ENCODE data around the gene ADAMTSL1. TPM values are rescaled to one million over a fixed set of nuclear protein-coding genes. Genes with fewer than 3 reads are reported as not detected.

ADAMTSL1 gene
- polyA plus RNA-seq, 4 donors: 10.2 to 93.0 (median 19.4) TPM

DNA sequence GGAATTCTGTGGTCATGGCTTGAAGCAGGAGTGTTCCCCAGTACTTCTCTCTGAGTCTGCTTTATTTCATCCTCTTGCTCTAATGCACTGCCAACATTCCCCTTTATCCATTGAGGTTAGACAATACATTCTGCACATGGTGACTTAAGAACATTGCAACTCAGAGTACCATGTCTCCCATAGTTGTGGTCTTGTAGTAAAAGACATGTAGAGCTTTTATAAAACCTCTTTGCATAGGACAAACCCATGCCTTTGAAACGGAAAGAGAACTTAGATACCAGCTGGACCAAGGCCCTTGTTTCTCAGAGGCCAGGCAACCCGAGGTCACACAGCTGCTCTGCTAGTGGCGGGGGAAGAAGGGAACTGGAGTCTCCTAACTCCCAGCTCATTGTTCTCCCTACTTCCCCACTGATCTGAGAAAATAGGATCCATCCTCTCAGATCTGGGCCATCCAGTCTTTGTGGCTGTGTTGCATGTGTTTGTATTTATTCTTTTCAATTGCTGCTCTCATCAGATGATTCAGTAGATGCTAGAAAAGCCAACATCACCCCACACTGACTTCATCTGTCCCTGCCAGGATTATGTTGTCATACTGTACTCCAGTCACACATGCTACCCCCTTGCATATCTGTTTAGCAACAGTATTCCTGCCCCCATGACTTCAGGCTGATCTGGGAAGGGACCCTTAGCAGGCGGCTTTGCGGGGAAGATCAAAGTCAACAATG lies 322.2 kb downstream of the ADAMTSL1 start:
- no peak for DNase-seq (ENCODE audit: low read depth in 4 of 4, low spot score in 3 of 4)

DNA sequence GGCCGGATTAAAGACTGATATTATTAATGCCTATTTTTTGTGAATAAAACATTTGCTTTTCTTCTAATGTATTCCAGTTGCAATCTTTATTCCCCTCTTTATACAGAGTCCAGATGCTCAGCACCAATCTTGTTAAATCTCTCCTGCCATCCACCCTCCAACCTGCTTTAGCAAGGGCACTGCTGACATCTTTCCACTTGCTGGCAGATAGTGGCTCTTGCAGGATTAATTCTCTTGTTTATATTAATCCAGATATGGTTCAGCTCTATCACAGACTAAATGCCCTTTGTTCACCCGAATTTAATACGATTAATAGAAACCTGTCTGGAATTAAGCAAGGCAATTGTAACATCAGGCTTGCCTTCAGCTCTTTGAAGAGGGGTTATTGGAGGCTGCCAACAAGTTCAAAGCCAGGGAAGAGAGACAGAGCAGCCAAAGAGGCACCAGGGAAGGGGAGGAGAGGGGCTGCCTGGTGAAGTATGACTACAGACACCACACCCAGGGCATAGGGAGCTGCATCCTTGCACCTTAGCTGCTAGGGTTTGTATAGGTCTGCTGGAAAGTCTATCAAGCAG lies 322.8 kb downstream of the ADAMTSL1 start:
- DNase-seq (ENCODE audit: low read depth in 4 of 4, low spot score in 3 of 4): no peak

DNA sequence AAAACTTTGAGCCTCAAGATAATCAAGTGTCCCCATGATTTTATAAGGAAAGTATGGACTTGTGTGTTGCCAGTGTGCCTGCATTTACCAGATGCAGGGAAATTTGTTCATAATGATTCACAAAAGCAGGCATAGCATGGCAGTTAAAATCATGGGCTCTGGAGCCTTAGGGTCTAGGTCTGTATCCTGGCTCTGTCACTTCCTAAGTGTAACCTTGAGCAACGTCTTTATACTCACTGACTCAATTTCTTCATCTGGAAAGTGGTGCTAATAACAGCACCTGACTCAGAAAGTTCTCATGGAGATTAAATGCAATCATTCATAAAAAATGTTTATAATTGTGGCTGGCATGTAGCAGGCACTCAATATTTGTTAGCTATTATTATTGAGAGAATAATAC lies 324.2 kb downstream of the ADAMTSL1 start:
- no peak for DNase-seq (ENCODE audit: low read depth in 4 of 4, low spot score in 3 of 4)

DNA sequence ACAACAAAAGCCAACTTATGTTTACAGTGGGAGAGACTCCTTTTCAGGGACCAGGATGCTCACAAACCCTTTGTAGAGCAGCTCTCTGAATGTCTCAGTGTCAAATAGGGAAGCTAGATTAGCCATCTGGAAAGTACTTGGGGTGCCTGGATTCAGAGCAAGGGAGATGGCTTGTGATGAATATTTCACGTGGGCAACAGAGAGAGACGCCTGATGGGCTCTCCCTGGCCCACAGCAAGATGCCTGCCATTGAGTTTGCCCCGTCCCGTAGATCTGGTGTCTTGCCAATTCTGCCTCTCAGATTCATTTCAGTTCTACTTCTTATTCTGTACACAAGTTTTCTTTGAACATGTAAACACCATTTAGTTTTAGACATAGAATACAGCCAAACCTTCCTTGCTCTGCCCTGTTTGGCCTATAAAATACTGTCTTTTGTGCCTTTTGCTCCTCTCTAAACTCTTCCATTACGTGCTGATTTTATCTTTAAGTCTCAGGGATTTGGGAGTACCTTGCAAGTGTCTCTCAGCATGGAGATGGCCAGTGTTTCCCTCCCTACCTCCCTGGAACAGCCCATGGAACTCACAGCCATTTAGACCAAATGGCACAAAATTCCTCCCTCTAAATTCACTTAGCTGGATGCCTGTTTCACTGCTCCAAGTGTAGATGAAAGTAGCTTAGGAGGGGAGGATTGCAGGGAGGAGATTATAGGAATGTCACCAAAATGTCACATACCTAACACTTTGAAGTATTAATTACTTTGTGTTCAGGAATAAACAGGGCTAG lies 324.7 kb downstream of the ADAMTSL1 start:
- no peak for DNase-seq (ENCODE audit: low read depth in 4 of 4, low spot score in 3 of 4)

DNA sequence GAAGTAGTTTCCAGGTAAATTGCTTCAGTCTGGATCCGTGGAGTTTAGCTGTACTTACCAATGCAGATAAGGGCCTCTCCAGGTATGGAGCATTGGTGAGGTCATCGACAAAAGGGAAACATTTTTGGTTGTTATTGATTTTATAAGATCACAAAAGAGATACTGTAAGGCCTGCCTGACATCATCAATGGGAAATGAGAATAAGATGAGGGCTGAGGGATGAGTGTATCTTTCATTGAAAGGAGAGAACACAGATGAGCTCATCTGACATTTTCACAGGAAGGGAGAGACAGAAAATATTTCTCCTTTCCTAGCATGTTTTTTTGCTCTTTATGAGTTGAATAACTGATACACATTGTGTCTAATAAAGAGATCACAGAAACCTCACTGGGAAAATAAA lies 325.5 kb downstream of the ADAMTSL1 start:
- DNase-seq (ENCODE audit: low read depth in 4 of 4, low spot score in 3 of 4): no peak

DNA sequence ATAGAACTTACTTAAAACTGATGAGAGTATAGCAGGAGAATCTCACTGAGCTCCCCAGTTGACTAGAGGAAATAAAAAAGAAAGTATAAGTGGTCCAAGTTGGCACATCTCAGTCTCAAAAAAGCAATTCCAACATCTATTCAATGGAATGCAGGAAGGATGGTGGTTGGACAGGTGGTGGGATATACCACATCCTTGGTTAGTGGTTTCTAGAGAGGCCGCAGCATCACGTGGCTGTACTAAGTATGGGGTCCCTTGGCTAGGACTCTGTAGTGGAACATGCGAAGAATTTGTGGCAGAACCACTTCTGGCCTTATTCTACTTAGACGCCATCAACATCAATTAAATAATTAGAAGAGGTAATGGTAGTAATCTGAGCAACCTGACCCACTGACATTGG lies 326.6 kb downstream of the ADAMTSL1 start:
- no peak for DNase-seq (ENCODE audit: low read depth in 4 of 4, low spot score in 3 of 4)

DNA sequence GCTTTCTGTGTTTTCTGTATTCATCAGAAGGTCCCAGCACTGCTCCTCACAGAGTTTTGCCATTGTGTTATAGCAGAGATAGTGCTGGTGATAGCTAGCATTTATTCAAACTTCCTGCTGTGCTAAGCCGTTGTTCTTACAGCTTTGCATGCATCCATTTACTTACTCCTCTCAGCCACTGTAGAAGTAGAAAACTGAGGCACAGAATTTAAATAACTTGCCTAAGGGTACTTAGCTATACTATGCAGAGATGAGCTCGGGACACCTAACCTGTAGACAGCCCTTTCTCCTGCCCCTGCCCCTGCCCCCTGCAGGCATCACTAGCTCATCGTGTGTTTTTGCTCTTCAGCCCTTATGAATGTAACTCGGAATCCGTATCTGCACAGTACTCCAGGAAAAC lies 331.4 kb downstream of the ADAMTSL1 start:
- DNase-seq (ENCODE audit: low read depth in 4 of 4, low spot score in 3 of 4): no peak

DNA sequence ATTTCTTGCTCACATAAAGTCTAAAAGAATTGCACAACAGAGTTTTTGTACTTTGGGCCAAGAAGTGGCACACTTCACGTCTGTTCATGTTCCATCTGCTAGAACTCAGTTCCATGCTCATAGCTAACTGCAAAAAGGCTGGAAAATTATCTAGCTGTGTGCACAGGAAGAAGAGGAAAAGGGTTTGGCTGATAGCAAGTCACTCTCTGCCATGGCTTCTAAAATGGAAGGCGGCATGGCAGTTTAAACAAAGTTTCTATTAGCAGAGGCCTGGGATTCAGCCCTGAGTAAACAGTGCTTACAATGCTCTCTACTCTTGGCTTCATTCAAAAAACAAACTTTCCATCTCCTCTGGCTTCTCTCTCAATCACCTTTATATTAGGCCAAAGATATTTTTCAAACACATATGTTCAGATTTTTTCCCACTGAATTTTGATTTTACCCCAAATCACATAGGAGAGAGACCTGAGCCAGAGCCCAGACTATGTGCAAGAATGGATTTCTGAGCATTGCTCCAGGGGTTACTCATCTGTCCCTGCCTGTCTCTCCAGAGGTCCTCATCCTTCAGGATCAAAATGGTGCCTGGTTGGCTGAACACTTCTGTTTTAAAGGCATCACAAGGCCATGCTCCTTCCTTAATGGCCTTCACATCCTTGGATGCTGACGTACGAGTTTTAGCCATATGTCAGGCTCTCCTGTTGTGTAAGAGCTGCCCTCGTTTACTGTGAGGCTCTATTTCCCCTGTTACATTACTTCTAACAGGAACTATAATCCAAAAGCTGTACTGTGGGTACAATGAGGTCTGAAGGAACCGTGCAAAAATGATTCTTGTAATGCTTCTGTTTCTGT lies 332.5 kb downstream of the ADAMTSL1 start:
- no peak for DNase-seq (ENCODE audit: low read depth in 4 of 4, low spot score in 3 of 4)

DNA sequence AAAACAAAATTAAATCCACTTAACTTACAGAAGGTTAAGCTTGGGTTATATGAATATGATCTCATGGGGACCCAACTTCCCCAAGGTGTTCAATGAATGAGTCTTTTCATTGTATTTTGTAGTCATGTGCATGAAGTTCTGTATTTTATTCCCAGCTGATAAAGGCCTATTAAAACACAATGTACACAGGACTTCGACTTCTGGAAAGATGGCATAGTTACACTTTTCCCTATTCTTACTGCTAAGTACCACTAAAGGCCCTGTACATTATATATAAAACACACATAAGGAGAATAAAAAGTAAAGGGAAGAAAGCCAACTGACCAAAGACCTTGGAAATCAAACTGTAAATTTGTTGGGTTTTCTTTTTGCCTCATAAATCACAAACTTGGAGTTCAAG lies 336.6 kb downstream of the ADAMTSL1 start:
- DNase-seq (ENCODE audit: low read depth in 4 of 4, low spot score in 3 of 4): no peak

DNA sequence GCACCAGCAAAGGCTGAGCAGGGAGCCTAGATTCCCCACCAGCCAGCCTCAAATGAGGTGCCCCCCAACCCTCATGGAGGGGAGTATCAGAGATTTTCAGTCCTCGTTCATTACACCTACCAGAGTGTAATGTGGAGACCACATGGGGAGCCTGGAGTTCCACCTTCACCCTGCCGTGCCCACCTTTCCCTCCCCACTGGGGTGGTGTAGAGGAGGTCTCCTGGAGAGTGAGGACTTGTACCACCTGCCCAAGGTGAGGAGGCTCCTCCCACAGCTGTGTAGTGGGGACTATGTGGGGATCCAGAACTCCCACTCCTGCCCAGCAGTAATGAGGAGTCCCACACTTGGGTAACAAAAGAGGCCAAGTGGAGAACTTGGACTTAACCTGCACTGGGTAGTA lies 337.2 kb downstream of the ADAMTSL1 start:
- no peak for DNase-seq (ENCODE audit: low read depth in 4 of 4, low spot score in 3 of 4)

DNA sequence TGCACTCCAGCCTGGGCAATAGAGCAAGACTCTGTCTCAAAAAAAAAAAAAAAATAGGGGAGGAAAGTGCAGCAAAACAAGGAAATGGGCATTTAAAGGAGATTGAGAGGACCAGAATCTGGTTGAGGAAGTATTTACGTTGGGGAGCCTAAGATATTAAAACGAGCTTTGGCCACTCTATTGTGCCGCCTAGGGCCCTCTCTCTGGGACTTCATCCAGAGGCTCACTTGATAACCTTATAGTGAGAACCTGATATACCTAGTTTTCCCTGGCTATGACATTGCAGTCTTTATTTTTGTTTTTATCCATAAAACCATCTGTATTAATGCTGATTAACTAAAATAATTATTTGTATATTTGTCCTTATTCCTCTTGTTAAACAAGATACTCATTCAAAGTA lies 345.5 kb downstream of the ADAMTSL1 start:
- no peak for DNase-seq (ENCODE audit: low read depth in 4 of 4, low spot score in 3 of 4)

DNA sequence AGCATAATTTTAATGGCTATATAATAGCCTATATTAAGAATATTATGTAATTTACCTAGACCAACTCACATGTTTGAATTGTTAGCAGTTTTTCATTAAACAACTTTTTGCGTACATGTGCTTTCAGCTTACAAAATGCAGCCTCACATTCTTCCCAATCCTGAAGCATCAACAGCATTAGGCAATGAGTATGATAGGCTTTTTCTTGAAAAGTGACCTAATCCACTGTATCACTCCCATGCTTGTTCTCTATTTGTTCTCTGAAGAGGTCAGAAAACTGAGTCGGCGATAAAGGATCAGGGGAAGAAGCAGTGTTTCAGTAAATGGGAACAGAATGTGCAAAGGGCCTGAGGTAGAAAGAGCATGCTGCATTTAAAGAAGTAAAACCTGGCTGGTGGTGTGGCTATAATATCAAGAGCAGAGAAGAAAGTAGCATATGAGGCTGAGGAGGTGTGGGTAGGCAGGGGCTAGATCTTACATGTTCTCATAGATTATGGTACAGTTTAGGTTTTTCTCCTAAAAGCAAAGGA lies 346.7 kb downstream of the ADAMTSL1 start:
- no peak for DNase-seq (ENCODE audit: low read depth in 4 of 4, low spot score in 3 of 4)

DNA sequence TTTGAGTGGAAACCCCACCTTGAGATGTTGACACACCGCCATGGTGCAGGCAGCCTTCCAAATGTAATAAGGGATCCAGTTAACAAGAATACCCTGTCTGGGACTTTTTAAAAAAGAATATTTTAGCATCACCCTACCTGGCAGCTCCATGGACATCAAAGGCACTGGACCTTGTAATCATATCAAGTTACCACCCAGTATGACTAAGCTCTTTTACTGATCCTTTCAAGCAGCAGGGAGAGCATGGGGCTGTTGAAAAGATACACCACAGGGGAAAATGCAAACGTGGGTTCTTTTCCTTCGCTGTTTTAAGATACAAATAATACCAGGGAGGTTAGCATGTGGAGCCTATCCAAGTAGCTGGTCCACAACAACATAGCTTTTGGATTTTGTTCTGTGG lies 347.8 kb downstream of the ADAMTSL1 start:
- DNase-seq (ENCODE audit: low read depth in 4 of 4, low spot score in 3 of 4): peak in 1 of 4 donors; percentile 30

DNA sequence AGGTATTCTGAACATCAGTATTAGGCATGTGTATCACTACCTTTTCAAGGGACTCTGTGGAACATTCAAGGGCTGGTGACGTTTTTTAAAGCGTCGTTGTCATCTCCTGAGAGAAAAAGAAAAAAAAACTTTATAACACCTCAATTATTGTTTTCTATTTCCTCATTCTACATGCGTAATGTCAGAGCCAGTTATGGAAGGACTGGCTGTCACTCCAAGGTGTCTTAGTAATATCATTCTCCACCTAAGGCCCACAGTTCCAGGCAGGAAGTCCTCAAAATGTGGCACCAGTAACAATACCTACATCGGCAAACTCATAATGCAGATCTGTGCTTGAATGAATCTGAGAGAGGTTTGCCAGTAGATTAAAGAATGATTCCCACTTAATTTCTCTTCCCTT lies 348.9 kb downstream of the ADAMTSL1 start:
- no peak for DNase-seq (ENCODE audit: low read depth in 4 of 4, low spot score in 3 of 4)

DNA sequence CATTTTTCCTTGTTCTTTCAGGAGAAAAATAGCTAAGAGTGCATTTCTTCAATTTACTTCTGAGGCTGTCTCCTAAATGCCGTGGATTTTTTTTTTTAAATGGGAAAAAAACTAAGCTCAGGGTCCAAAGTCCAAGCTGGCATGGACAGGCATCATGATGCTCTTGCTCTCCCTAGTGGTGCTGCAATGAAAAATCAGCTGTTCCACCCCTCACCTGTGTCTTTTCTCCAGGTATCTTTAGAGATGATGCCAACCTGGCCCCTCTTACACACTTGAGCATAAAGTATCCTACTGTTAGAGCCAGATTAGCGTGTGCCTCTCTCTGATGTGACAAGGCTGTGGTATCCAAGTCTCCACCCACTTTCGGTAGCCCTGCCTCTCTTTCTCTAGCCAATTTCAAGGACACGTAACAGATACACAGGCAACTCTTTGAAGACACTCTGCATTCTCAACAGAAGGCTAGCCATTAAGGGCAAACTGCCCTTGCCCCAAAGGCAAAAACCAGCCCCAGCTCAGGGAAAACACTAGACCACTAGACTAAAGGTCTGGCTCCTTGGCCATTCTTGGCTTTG lies 350.2 kb downstream of the ADAMTSL1 start:
- no peak for DNase-seq (ENCODE audit: low read depth in 4 of 4, low spot score in 3 of 4)

DNA sequence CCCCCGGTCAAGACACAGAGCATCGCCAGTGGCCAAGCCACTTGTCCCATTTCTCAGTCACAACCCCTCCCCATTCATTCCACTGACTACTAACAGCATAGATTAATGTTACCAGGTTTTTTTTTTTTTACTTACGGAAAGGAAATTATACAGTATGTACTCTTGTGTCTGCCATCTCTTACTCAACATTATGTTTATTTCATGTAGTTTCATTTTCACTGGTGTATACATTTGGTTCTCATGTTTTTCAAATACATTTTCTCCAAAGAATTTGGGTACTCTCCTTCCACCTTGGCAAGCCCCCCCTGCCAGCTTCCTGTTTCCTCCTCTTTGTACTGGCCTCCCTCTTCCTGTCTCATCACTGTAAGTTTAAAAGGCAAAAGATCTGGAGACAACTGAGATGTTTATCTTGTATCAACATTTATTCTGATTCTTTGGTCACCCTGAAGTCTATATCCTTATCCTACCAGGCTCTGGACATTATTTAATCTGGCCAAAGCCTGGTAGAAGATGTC lies 351.8 kb downstream of the ADAMTSL1 start:
- DNase-seq (ENCODE audit: low read depth in 4 of 4, low spot score in 3 of 4): no peak

DNA sequence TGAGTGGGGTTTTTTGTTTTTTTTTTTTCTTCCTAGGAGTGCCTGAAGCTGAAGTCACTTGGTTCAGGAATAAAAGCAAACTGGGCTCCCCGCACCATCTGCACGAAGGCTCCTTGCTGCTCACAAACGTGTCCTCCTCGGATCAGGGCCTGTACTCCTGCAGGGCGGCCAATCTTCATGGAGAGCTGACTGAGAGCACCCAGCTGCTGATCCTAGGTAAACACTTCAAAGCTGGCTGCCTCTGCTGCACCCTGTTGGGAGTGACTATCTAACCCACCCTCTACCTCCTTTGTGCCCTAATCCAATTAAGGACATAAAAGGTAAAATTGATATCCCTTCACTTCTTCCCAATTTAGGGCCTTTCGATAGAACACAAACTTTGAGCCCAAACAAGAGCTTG lies 352.3 kb downstream of the ADAMTSL1 start:
- no peak for DNase-seq (ENCODE audit: low read depth in 4 of 4, low spot score in 3 of 4)

DNA sequence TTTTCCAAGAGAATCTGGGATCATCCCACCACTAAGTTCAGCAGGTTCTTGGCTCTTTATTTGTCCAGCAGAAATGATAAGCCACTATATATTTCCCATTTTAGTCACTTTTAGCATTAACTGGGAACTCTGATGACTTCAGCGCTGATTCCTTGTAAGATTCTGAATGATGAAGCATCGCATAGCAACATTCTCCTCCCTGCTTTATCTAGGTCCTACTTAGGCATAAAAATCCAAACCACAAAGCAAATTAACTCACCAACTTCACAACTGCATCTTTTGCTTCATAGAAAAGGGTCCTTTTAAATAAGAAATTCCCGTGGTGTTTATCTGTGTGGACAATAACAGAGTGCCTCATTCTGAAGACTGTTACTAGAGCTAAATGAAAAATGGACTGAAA lies 355.1 kb downstream of the ADAMTSL1 start:
- DNase-seq (ENCODE audit: low read depth in 4 of 4, low spot score in 3 of 4): no peak

DNA sequence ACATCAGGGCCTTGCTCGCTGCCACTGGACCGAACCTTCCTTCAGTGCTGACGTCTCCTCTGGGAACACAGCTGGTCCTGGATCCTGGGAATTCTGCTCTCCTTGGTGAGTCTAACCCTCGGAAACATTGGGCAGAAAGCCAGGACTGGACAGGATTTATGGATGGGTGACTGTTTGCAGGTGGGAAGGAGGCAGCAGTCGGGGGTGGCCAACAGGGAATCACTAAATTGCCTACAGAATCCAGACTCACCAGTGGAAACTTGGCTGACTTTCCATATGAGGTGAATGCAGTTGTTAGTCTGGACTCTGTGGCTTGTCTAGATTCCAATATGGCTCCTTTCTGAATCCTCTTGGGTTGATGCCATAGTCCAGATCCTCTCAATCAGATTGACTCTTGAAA lies 355.9 kb downstream of the ADAMTSL1 start:
- DNase-seq (ENCODE audit: low read depth in 4 of 4, low spot score in 3 of 4): no peak

DNA sequence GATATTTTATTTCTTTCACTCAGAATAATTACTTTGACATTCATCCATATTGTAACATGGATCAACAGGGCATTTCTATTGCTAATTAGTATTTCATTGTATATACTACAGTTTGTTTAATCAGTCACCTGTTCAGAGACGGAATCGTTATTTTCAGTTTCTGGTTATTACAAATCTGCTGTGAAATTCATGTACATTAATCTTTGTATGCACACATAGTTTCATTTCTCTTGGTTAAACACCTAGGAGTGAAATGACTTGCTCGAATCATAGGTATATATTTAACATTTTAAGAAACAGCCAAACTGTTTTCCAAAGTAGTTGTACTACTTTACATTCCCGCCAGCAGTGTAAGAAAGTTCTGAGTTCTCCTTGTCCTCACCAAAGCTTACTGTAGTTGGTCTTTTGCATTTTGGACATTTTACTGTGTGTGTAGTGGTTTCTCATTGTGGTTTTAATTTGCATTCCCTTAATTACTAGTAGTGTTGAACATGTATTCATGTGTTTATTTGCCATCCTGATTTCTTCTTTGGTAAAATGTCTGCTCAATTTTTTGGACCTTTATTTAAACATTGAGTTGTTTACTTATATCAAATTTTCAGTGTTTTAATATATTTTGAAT lies 360.9 kb downstream of the ADAMTSL1 start:
- DNase-seq (ENCODE audit: low read depth in 4 of 4, low spot score in 3 of 4): no peak
